ENCODE results near the gene FAIM2.

The FAIM2 gene

GRCh38 chr12:49917166-49917787 lies 13.6 kb upstream of the FAIM2 start:
- no peak for DNase-seq (ENCODE audit: low spot score)

DNA sequence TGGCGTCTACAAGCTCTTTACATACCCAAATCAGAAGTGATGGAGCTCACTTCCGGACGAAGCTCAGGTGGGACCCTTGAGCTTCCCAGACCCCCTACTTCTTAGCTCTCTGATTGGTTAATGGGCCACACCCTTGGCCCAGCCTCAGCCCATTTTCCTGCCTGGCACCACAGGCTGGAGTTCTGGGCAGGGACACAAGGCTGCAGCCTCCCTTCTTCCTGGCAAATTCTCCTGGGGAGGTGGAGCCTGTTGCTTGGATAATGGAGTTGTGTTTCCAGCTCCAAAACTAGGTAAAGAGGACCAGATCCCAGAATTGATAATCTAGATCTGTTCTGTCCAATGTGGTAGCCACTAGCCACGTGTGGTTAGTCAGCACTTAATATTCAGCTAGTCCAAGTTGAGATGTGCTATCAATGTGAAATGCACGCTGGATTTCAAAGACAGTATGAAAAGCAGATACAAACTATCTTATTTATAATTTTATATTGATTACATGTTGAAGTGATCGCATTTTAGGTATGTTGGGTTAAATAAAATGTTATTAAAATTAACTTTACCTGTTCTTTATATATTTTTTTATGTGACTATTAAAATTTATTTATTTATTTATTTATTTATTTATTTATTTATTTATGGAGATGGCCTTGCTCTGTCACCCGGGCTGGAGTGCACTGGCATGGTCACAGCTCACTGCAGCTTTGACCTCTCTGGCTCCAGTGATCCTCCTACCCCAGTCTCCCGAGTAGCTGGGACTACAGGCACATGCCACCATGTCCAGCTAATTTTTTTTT lies 12.6 kb upstream of the FAIM2 start:
- DNase-seq (ENCODE audit: low spot score): no peak

GRCh38 chr12:49912345-49913255 lies 8.9 kb upstream of the FAIM2 start:
- no peak for DNase-seq (ENCODE audit: low spot score)

DNA sequence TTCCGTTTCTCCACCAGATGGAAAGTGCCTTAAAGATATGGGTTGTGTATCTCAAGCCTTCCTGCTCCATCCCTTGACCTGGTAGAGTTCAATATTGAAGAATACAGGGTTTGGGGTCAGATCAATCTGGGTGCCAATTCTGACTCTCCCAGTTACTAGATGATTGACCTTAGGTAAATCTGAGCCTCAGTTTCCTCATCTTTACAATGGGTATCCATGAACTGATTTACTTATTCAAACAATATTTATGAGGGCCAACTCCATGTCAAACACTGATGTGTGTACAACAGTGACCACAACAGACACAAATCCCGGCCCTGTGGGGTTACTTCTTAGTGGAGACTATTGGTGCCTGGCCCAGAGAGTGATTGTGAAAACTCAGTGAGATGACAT lies 7.5 kb upstream of the FAIM2 start:
- no peak for DNase-seq (ENCODE audit: low spot score)

DNA sequence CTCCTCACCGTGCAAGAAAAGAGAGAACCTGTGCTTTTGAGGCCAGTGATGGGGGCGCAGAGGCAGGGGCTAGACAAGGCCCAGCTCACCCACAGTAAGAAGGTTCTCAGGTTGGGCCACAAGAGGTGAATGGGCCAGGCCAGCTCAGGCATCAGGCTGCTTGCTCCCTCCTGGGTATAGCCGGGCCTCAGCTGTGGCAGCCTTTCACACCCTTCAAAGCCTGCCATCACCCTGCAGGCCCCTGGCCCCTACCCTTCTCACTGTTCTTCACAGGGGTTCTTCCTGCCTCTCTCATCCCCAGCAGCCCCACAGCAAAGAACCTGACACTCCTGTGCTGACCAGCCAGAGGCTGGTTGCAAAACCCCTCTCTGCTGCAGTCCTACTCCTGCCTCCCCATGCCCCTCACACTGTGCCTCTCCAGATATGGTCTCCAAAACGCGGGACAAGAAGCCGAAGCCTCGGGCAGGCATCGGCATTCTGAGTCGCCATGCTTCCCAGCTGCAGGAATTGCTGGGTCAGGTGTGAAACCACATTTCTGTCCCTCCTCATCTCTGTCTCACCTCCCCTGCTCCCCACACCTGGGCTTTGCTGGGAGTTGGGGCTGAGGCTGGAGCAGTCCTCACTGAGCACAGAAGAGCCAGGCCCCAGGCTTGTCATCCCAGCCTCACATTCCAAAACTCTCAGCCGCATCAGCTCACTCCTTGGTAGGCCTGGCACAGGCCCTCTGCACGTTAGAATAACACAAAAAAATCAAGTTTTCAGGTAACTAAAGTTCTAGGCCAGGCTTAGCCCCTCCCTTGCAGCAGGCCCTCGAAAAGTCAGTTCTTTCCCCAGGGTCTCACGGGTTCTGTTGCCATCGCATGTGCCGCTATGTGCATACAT lies 6.9 kb upstream of the FAIM2 start:
- DNase-seq (ENCODE audit: low spot score): no peak

- DNase-seq (ENCODE audit: low spot score): no peak
Observed at GRCh38 chr12:49909826-49910225, 6.1 kb upstream of the FAIM2 start.

GRCh38 chr12:49909356-49909755 lies 5.7 kb upstream of the FAIM2 start:
- no peak for DNase-seq (ENCODE audit: low spot score)

DNA sequence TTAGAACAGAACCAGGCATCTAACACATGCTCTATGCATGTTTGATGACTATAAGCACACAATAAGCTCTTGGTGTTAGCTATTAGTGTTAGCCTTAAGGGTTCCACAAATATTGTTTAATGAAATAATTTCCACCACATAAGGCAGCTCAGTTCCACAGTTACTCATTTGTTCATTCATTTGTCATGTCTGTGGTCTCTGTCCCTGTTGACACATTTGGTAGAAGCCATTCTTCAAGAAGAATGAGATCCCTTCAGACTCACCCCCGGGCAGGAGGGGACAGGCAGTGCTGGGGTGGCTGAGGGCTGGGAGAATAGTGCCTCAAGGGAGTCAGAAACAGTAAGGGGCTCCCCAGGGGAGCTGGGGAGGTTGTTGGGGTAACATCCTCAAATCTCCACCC lies 3.7 kb upstream of the FAIM2 start:
- DNase-seq (ENCODE audit: low spot score): no peak

DNA sequence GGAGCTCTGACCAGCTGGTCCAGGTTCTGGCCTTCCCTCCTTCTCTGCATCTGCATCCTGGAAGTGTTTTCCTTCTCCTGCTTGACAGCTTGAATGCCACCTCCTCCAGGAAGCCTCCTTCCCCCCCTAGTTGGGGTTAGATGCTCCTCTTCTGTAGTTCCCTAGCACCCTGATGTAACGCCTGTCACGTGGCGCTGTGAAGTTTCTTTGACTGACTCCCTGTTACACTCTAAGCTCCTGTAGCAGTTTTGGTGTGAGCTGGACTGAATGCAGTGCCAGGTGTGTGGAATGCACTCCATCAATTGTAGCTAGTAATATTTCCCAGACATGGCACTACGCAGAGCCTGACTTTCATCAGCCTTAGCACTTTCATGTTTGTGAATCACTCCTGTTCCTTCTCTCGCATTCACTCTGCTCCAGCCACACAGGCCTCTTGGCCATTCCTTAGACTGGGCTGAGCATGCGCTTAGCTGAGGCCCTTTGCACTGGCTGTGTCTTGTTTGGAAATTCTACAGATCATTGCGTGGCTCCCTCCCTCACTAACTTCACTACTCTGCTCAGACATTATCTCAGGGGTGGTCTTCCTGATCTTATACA lies 2.1 kb upstream of the FAIM2 start:
- DNase-seq (ENCODE audit: low spot score): no peak

GRCh38 chr12:49904601-49905000 lies 901 bp upstream of the FAIM2 start:
- DNase-seq (ENCODE audit: low spot score): no peak

- DNase-seq (ENCODE audit: low spot score): no peak
Observed at GRCh38 chr12:49903351-49903699, 375 bp downstream of the FAIM2 start.

DNA sequence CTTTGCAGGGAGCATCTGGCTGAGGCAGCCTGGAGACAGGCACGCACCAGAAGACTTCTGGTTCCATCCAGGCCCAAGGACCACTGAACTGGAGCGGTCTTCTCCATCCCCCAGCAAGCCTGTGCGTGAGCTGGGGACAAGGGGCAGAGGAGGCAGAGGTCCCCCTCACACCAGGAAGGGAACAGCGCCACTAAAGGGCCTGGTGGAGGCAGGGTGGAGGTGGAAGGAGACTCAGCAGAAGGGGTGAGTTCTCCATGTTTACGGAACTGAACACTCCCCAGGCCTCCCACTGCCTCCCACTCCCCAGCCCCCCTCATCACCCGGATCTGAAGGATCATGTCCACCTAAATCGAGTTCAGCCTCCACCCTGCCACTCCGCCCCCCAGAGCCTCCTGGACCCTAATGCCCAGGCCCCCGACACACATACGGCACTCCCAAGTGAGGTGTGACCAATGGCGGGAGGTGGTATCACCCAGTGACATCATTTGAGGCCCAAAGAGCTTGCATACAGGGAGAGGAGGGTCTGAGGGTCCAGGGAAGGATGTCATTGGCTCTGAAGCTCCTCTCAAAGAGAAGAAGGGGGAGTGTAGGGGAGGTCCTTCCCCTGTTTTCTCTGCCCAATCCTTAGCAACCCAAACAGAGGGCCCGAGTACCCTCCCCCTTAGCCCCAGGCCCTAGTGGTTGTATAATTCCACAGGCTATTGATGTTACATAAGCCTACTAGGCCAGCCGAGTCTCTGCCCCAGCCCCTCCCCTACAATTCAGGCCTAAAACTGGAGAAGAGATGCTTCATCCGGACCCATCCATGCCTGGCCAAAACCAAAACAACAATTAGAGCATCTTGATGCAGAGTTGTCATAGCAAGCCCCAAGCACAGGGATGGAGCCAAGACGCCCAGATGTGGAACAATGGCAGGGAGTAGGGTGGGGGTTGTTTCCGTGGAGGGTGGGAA lies 1.0 kb downstream of the FAIM2 start:
- no peak for DNase-seq (ENCODE audit: low spot score)

DNA sequence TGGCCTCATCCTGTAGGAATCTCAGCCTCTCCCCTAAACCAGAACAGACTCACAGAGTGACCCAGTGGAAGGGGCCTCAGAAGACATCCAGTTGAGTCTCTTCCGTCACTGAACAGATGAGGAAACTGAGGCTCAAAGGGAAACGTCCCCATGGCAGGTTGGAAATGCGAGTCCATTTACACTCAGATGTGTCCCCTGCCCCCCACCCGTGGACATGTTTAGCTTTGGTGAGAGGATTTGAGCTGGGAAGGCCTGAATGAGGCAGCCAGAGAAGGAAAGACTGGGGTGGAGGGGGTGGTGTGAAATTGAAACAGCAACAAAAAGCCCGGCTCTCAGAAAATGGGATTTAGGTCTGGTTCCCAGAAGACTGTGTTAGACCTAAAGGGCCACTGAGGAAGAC lies 1.7 kb downstream of the FAIM2 start:
- DNase-seq (ENCODE audit: low spot score): no peak

GRCh38 chr12:49901026-49901425 lies 2.7 kb downstream of the FAIM2 start:
- no peak for DNase-seq (ENCODE audit: low spot score)

DNA sequence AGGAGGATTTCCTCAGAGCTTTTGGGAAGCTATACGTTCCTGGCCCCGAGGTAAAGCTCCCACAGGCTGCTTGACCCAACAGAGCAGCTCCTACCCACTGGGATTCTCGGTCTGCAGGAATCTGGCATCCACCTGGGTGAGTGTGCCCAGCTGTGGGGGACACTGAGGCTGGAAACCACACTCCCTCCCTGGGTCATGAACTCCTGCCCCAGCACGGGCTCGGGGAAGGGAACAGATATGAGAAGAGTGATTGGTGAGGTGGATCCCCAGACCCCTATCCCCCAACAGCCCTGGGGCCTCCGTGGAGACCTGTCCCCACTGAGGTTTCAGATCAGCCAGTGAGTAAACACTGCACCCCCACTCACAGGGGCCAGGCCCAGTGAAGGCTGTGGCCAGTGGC lies 3.3 kb downstream of the FAIM2 start:
- no peak for DNase-seq (ENCODE audit: low spot score)

GRCh38 chr12:49899921-49900320 lies 3.8 kb downstream of the FAIM2 start:
- no peak for DNase-seq (ENCODE audit: low spot score)

GRCh38 chr12:49899286-49899843 lies 4.3 kb downstream of the FAIM2 start:
- no peak for DNase-seq (ENCODE audit: low spot score)

DNA sequence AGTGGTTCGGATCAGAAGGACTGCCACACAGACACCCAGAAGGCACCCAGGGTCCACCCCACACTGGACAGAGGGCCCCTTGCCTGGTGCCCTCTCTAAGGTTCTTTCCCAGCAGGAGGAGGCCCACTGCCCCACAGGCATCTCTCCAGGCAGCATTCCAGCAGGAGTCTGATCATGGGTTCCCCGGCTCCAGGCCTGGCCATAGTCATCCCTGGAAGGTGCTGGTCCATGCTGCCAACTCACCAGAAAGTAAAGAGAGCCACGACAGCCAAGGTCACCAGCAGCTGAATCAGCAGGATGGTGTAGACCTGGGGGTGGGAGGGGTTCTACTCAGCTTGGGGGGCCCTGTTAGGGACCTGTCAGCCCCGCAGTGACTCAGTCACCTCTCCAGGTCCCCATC lies 6.4 kb downstream of the FAIM2 start:
- no peak for DNase-seq (ENCODE audit: low spot score)

- DNase-seq (ENCODE audit: low spot score): no peak
Observed at GRCh38 chr12:49895773-49896172, 7.9 kb downstream of the FAIM2 start.

- DNase-seq (ENCODE audit: low spot score): no peak
Observed at GRCh38 chr12:49894751-49895148, 8.9 kb downstream of the FAIM2 start.

All from GM03348 (cell line).